NCI-H69 (cell line): ENCODE results near the gene UBB.
"Not testable (repeated sequence)": the region's sequence is repeated elsewhere in the genome, so short reads cannot be mapped to it uniquely, and the experiment has no call there.

ENCODE experiments used
- DNase-seq: peaks from one replicate; lab custom pipeline; 2025; lab: John Stamatoyannopoulos, UW

UBB gene

GRCh38 chr17:16377941-16378341 is 3.0 kb upstream of the UBB start:
- no peak for DNase-seq

DNA sequence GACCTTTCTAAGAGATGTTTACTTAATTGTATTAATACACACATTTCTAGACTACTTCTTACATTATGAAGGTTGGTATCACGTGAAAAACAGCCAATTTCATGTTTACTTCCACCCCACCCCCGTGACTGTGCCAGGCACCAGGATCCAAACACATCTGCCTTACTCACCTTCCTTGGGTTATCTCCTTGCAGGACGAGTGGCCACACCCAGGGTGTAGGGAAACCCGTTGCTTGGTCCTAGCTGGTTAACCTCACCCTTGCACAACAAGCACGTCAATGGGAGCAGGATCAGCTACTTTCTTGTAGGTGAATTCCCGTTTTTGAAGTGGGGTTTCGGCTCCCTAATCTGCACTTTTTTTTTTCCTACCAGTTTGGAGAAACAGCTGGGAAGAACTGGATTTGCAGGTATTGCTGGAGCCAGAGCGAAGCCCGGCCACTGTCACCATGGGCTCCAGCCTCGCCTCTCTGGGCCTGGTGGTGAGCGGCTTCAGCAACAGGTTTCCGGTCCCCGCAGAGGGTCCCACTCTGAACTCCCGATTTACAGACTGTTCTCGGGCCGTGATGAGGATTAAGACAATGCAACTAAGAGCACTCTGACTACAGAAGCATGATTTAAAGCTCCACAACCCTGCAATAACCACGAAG is 2.1 kb upstream of the UBB start:
- DNase-seq = peak; percentile 1

GRCh38 chr17:16379654-16380053 is 1.2 kb upstream of the UBB start:
- no peak for DNase-seq

DNA sequence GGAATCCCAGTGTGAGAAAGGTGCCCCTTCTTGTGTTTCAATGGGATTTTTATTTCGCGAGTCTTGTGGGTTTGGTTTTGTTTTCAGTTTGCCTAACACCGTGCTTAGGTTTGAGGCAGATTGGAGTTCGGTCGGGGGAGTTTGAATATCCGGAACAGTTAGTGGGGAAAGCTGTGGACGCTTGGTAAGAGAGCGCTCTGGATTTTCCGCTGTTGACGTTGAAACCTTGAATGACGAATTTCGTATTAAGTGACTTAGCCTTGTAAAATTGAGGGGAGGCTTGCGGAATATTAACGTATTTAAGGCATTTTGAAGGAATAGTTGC is 567 bp downstream of the UBB start:
- DNase-seq = peak; percentile 35

DNA sequence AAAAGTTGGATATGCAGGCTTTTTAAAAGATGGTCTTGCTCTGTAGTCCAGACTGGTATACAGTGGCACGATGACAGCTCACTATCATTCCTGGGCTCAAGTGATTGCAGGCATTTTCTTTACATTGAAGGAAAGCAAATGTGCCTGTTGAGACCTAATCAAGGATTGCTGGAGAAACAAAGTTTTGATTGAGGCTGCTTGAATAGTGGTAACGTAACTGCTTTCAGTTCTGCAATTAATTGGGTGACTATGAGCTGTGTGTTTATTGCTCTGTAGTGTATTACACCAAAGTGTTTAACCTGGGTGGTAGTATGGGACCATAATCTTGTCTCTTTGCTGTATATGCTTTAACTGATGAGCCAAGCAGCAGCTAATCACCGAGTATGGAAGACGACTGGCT is 2.3 kb downstream of the UBB start:
- no peak for DNase-seq

- DNase-seq = no peak
These were observed 2.9 kb downstream of the UBB start for GRCh38 chr17:16383772-16384287.

- DNase-seq = no peak
These were observed 3.7 kb downstream of the UBB start for GRCh38 chr17:16384557-16384956.

- not testable (repeated sequence) for DNase-seq
These were observed 5.2 kb downstream of the UBB start for GRCh38 chr17:16386126-16386507.

DNA sequence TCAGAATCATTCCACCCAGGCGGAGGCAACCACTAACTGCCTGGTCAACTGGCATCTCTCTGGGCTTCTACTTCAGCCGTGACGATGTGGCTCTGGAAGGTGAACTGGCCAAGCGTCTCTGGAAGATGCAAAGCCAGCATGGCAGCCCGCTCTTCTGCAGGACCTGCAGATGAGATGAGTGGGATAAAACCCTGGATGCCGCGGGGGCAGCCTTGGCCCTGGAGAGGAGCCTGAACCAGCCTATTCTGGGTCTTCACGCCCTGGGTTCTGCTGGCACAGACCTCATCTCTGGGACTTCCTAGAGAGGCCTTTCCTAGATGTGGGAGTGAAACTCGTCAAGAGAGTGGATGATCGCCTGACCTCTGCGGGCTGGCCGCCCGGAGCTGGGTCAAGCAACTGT is 10.6 kb downstream of the UBB start:
- DNase-seq = no peak

DNA sequence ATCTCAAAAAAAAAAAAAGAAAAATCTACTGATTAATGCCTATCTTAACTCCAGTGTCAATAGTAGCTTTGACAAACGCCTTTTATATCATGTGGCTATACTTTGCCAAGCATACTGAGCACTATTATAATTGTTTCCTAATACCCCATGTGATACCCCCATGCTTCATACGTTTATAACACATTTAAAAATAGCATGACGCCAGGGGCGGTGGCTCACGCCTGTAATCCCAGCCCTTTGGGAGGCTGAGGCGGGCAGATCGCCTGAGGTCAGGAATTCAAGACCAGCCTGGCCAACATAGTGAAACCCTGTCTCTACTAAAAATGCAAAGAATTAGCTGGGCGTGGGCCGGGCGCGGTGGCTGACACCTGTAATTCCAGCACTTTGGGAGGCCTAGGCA is 11.6 kb downstream of the UBB start:
- DNase-seq = not testable (repeated sequence)

DNA sequence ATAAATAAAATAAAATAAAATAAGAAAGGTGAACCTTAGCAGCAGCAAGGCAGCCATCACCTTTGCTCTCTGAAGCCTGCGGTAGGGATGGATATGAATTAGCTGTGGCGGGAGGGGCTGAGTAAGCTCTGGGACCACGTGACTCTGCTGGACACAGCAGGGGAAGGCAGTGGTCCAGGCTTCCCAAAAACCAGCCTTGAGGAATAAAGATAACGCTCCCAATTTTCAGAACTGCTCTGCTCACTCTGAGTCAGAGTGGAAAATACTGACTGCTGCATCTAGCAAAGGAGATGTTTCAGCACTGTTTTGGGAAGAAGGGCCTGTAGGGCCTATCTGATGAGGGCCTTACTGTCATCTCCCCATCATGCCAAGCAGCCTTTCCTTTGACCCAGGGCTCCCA is 15.0 kb downstream of the UBB start:
- not testable (repeated sequence) for DNase-seq

GRCh38 chr17:16396693-16397092 is 15.8 kb downstream of the UBB start:
- not testable (repeated sequence) for DNase-seq

- peak; percentile 40 for DNase-seq
These were observed 17.7 kb downstream of the UBB start for GRCh38 chr17:16398270-16399267.

GRCh38 chr17:16403847-16404246 is 23.0 kb downstream of the UBB start:
- not testable (repeated sequence) for DNase-seq

DNA sequence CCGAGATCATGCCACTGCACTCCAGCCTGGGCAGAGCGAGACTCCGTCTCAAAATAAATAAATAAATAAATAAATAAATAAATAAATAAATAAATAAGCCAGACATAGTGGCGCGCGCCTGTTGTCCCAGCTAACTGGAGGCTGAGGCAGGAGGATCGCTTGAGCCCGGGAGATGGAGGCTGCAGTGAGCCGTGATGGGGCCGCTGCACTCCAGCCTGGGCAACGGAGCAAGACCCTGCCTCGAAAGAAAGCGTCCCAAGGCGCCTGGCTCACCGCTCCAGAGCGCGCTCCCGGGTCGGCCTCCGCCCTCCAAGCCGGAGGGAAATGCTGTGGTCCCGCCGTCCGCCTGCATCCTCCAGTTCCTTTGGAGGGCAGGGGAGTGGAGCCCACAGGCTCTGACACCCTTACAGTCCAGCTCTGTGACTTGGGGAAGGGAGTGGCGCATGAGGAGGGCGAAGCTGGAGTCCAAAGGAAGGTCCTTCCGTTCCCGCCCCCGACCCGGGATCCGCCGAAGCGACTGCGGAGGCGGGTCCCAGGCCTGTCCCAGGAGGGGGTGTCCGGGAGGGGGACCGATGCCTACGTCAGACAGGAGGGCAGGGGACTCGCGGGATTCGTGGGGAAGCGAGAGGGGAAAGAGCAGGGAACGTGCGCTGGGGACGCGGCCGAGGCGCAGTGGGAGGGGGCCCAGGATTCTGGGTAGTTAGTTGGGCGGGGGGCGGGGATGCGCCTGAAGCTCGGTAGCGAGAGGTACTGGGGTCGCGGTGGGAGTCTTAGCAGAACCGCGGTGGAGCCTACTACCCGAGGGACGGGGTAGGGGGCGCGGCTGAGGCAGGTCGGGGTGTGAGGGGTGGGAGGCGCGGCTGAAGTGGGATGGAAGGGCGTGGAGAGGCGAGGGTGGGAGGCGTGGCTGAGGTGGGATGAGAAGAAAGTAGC is 26.1 kb downstream of the UBB start:
- DNase-seq = peak; percentile 66

- DNase-seq = peak; percentile 72
These were observed 27.2 kb downstream of the UBB start for GRCh38 chr17:16407911-16408588.

DNA sequence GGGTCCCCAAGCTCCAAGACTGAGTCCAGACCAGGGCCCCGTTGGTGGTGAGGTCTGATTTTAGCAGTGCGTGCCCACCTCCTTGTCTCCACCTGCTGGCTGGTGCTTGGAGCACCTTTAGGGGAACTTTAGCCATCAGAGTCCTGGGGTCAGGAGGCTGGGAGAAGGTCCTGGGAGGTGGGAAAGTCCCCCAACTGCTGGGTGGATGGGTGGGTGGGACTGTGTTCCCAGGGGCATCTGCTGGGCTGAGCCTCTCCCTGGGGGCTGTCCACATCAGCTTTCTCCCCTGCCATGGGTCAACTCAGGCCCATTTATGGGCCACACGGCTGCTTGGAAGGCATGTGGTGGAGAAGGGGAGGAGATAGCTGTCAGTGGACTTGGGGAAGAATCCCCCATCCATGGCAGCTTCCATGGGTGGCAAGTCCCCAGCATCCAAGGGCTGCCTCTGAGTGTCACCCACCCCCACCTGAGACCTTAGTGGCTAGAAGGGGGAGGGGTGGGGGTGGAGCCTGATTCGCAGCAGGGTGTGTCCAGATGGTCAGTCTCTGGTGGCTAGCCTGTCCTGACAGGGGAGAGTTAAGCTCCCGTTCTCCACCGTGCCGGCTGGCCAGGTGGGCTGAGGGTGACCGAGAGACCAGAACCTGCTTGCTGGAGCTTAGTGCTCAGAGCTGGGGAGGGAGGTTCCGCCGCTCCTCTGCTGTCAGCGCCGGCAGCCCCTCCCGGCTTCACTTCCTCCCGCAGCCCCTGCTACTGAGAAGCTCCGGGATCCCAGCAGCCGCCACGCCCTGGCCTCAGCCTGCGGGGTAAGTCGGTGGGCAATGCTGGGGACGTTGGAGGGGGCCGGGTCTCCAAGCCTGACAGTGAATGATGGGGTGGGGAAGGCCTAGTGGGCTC is 34.4 kb downstream of the UBB start, which contains the start of gene TRPV2:
TRPV2 (plus strand) TSS at position 541 of the 894 bp plus-strand sequence. CDS start 2,098 bp downstream, outside the sequence.
- peak; percentile 31 for DNase-seq

- DNase-seq = no peak
These were observed 36.5 kb downstream of the UBB start for GRCh38 chr17:16417399-16417798.

- DNase-seq = no peak
These were observed 37.2 kb downstream of the UBB start for GRCh38 chr17:16417896-16418684.
